Gastroesophageal sphincter (tissue), 2 donors: ENCODE measurements around the gene UQCRFS1.

Experiments used
- EP300 ChIP-seq: sonication (generic); formaldehyde crosslinking; IDR thresholded peaks from one replicate; pipeline ENCODE4 v1.6.1; 2017; ENCODE audit warnings: antibody characterized with exemption, mild to moderate bottlenecking
- POLR2A ChIP-seq, 2 donors: fragments of 450-650 bp; IDR thresholded peaks; one replicate each; pipeline ENCODE4 v1.6.1; 2017; ENCODE audit warnings: antibody characterized with exemption in 2 of 2, mild to moderate bottlenecking in 2 of 2, moderate library complexity in 1 of 2

DNA sequence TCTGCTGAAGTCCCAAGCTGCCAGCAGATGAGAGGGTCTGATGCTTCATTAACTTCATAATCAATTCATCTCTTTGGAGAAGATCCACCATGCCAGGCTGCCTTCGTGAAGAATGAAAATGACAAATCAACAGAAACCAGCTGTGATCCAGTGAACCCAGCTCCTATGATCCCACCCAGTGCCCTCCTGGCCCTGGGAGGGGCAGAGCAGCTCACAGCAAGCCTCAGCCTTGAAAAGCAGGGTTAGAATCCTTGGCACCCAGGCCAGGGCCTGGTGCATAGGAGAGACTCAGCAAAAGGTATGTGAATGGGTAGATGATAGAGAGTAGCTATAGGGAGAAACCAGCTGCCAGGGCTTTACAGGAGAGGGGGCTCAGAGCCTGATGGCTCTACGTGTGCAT, 43.6 kb upstream of the UQCRFS1 start:
- TF ChIP-seq EP300 (no peak), POLR2A (IDR thresholded peaks at IDR 0.05) (no peak)
